GM18505 (cell line): ENCODE measurements around the gene TAAR8.
"Not testable (repeated sequence)": the region's sequence is repeated elsewhere in the genome, so short reads cannot be mapped to it uniquely, and the experiment has no call there.

ENCODE experiments used
- ATAC-seq: cut with Tn5 transposase; IDR thresholded peaks from one replicate; pipeline ENCODE4 v1.9.1; 2021; ENCODE audit not compliant: unreplicated experiment
- POLR2A ChIP-seq: IDR thresholded peaks from 4 replicates; pipeline ENCODE4 v1.6.1; 2011; ENCODE audit warnings: borderline replicate concordance; ENCODE audit not compliant: insufficient read depth, insufficient read length; ENCODE audit errors: extremely low read depth

Gene TAAR8

GRCh38 chr6:132568611-132569010, 16.1 kb downstream of the TAAR8 start:
- TF ChIP-seq POLR2A: no peak
- ATAC-seq: no peak

- TF ChIP-seq POLR2A: no peak
- ATAC-seq: no peak
Measured at GRCh38 chr6:132569170-132569569, 16.7 kb downstream of the TAAR8 start.

- TF ChIP-seq POLR2A: no peak
- ATAC-seq: no peak
Measured at GRCh38 chr6:132570221-132570777, 17.8 kb downstream of the TAAR8 start, which contains the start of gene TAAR6. TSS of gene TAAR6 (plus strand) at chr6:132570322. CDS start at chr6:132570322, 0 bp downstream.

GRCh38 chr6:132571774-132572173, 19.3 kb downstream of the TAAR8 start:
- TF ChIP-seq POLR2A: no peak
- no peak for ATAC-seq

DNA sequence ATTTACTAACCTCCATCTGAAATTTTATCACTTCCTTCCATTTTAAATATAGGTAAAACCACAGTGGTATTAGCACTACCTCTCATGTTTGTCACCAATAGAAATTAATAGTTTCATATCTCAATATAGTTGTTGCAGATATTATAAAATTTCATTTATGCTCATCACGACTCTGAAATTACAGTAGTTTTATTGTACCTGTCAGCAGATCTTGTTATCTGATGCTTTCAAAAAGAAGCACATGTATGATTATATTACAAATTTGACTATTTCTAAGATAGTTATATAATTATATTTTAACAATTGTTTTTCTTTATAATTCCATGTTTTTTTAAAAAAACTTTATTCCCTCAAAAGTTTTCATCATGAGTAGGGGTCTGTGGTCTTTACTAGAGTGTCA, 32.2 kb downstream of the TAAR8 start:
- no peak for ATAC-seq
- no peak for TF ChIP-seq POLR2A

DNA sequence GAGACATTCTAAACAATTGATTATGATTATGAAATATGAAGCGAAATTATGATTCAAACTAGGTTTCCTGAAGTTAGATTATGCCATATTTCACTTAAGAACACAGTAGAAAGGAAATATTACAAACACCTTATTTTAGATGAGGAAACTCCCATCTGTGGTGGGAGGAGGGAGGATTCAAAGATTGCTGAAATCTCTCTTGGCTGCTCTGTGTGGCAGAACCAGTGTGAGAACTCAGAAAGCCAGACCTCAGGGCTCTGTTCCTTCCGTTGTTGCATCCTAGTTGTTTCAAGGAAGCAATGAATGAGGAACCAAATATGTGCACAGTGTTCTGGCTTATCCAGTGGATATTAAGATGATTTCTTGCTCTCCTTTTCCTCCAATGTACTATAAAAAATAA, 35.0 kb downstream of the TAAR8 start:
- no peak for TF ChIP-seq POLR2A
- no peak for ATAC-seq

GRCh38 chr6:132589454-132589853, 37.0 kb downstream of the TAAR8 start, which contains the start of gene TAAR5:
TSS of gene TAAR5 (minus strand) at chr6:132589741. CDS start at chr6:132589686, 55 bp downstream.
- no peak for TF ChIP-seq POLR2A
- ATAC-seq: no peak

GRCh38 chr6:132590362-132590761, 37.9 kb downstream of the TAAR8 start:
- ATAC-seq: no peak
- no peak for TF ChIP-seq POLR2A

GRCh38 chr6:132592855-132593254, 40.4 kb downstream of the TAAR8 start:
- no peak for TF ChIP-seq POLR2A
- no peak for ATAC-seq

- no peak for ATAC-seq
- no peak for TF ChIP-seq POLR2A
Measured at GRCh38 chr6:132596201-132596600, 43.7 kb downstream of the TAAR8 start.

DNA sequence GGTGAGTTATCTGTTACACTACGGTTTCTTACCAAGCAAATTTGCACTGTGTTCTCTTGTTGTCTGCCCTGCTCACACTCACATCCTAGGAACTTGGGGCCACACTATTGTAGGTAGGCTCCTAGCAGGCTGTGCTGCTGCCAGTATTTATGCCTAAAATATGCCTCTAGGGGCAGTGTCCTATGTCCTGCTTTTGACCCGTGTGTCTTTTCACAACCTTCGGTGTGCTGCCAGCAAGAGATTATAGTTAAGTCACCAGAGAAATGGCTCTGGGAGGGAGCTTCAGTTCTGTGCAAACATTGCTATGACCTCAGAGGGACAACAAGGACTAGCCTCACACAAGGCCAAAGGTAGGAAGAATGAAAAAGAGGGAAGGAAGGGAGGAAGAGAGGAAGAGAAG, 46.0 kb downstream of the TAAR8 start:
- no peak for ATAC-seq
- no peak for TF ChIP-seq POLR2A

DNA sequence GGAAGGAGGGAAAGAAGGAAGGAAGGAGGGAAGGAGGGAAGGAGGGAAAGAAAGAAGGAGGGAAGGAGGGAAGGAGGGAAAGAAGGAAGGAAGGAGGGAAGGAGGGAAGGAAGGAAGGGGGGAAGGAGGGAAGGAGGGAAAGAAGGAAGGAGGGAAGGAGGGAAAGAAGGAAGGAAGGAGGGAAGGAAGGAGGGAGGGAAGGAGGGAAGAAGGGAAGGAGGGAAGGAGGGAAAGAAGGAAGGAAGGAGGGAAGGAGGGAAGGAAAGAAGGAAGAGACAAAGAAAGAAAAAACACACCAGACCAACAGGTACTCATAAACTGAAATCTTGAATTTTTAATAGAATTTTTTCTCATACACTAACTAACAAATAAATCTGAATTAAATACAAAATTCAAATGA, 48.4 kb downstream of the TAAR8 start:
- ATAC-seq: not testable (repeated sequence)
